Endothelial cell of umbilical vein (primary cell): ENCODE measurements around the gene COL23A1.

Experiments
- EZH2 ChIP-seq: IDR thresholded peaks from 2 replicates; pipeline ENCODE4 v1.6.1; 2012; ENCODE audit warnings: borderline replicate concordance, low read depth, mild to moderate bottlenecking, moderate library complexity, low read length, inconsistent platforms; ENCODE audit not compliant: severe bottlenecking
- JUN ChIP-seq: IDR thresholded peaks from 2 replicates; pipeline ENCODE4 v1.6.1; 2011; ENCODE audit warnings: borderline replicate concordance, low read depth; ENCODE audit not compliant: insufficient read length, insufficient read depth
- POLR2A ChIP-seq: IDR thresholded peaks from 2 replicates; pipeline ENCODE4 v1.6.1; 2012; ENCODE audit warnings: low read depth, mild to moderate bottlenecking, control low read depth, low read length
- POLR2AphosphoS5 ChIP-seq: IDR thresholded peaks from 2 replicates; pipeline ENCODE4 v1.6.1; 2012; ENCODE audit warnings: low read depth, mild to moderate bottlenecking, control low read depth, low read length, moderate library complexity; ENCODE audit not compliant: insufficient read depth
- TF ChIP-seq, protein P1 (sequence below), 2 donors: IDR thresholded peaks; 1 replicate in 1 of 2; 2 replicates in 1 of 2; pipeline ENCODE4 v1.5.1; 2011; ENCODE audit warnings: low read length in 2 of 2, mild to moderate bottlenecking in 2 of 2, moderate library complexity in 2 of 2, control low read depth in 1 of 2, inconsistent platforms in 1 of 2, low read depth in 1 of 2; ENCODE audit not compliant: insufficient read depth in 1 of 2; ENCODE audit errors: extremely low read depth in 1 of 2
- TF ChIP-seq, protein P2 (sequence below): IDR thresholded peaks from 2 replicates; pipeline ENCODE4 v1.6.1; 2011; ENCODE audit not compliant: insufficient read depth, insufficient read length

DNA sequence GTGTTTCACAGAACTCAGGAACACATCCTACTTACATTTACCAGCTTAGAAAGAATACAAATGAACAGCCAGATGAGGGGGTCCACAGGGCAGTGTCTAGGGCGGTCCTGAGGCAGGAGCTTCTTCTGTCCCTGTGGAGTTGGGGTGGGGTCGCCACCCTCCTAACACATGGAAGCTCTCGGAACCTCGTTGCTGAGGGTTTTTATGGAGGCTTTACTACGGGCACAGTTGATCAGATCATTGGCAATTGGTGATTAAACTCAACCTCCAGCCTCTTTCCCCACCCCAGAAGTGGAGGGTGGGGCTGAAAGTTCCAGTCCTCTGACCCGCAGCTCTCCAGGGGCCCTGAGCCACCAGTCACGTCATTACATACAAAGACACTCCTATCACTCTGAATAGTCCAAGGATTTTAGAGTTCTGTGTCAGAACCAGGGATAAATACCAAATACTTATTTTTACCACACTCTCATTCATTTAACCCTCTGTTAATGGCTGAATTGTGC, 156.9 kb downstream of the COL23A1 start:
- TF ChIP-seq, protein P1, sequence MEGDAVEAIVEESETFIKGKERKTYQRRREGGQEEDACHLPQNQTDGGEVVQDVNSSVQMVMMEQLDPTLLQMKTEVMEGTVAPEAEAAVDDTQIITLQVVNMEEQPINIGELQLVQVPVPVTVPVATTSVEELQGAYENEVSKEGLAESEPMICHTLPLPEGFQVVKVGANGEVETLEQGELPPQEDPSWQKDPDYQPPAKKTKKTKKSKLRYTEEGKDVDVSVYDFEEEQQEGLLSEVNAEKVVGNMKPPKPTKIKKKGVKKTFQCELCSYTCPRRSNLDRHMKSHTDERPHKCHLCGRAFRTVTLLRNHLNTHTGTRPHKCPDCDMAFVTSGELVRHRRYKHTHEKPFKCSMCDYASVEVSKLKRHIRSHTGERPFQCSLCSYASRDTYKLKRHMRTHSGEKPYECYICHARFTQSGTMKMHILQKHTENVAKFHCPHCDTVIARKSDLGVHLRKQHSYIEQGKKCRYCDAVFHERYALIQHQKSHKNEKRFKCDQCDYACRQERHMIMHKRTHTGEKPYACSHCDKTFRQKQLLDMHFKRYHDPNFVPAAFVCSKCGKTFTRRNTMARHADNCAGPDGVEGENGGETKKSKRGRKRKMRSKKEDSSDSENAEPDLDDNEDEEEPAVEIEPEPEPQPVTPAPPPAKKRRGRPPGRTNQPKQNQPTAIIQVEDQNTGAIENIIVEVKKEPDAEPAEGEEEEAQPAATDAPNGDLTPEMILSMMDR (IDR thresholded peaks at IDR 0.05; ENCODE audit: extremely low read depth in 1 of 2, insufficient read depth in 1 of 2, low read depth in 1 of 2, low read length in 2 of 2), result no peak
- TF ChIP-seq JUN, result no peak
- no peak for TF ChIP-seq POLR2AphosphoS5
- no peak for TF ChIP-seq POLR2A
- TF ChIP-seq, protein P2, sequence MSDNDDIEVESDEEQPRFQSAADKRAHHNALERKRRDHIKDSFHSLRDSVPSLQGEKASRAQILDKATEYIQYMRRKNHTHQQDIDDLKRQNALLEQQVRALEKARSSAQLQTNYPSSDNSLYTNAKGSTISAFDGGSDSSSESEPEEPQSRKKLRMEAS, result no peak
- no peak for TF ChIP-seq EZH2
